Retinal pigment epithelial cell (primary cell): ENCODE measurements around the gene AMY2A.
"Not testable (repeated sequence)": the region's sequence is repeated elsewhere in the genome, so short reads cannot be mapped to it uniquely, and the experiment has no call there.

Experiments used
- DNase-seq: peaks from one replicate; pipeline ENCODE4 v3.0.0-alpha.2; 2010; ENCODE audit warnings: low read depth
- H3K4me3 ChIP-seq: 2 replicates; pipeline ENCODE4 v1.5.1; 2011; ENCODE audit warnings: mild to moderate bottlenecking, low read length, control low read depth, moderate library complexity
- TF ChIP-seq, protein P1 (sequence below): conservative IDR thresholded peaks from 2 replicates; pipeline ENCODE4 v1.5.1; 2011; ENCODE audit warnings: low read depth, low read length, control low read depth, inconsistent platforms

Gene AMY2A

DNA sequence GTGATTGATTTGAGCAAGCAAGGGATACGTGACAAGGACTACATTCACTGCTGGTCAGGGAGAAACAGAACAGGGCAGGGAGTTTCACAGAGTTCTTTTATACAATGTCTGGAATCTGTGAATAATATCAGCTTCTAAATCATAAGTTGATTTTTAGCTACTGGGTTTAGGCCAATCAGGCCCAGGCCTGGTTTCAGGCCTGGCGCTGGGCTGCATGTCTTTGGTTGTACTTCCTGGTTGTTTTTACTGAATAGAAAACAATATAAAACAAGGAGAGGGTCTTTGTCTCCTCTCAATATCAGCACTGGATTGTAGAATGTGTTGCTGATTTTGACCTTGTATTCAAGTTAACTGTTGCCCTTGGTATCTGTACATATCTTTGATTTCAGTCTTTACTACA lies 865 bp upstream of the AMY2A start:
- DNase-seq, result no peak
- TF ChIP-seq, protein P1, sequence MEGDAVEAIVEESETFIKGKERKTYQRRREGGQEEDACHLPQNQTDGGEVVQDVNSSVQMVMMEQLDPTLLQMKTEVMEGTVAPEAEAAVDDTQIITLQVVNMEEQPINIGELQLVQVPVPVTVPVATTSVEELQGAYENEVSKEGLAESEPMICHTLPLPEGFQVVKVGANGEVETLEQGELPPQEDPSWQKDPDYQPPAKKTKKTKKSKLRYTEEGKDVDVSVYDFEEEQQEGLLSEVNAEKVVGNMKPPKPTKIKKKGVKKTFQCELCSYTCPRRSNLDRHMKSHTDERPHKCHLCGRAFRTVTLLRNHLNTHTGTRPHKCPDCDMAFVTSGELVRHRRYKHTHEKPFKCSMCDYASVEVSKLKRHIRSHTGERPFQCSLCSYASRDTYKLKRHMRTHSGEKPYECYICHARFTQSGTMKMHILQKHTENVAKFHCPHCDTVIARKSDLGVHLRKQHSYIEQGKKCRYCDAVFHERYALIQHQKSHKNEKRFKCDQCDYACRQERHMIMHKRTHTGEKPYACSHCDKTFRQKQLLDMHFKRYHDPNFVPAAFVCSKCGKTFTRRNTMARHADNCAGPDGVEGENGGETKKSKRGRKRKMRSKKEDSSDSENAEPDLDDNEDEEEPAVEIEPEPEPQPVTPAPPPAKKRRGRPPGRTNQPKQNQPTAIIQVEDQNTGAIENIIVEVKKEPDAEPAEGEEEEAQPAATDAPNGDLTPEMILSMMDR, result no peak
- no peak overlapping the region for H3K4me3 ChIP-seq

DNA sequence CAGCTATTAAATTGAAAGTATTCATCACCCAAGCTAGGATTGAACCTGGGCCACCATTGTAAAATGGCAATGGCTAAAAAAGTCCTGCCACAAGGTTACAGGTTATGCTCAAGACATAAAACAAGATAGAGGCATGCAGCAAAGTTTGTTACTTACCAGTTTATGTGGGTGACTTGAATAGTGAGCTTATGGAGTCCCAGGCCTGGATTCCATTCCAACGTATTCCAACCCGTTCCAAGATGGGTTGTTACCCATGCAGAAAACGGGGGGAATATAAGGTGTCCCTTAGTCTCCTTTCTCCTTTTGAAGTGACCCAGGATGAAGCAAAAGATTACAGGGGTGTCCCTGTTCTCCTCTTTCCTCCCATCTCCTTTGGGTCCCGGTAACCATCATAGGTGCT lies 10.2 kb downstream of the AMY2A start:
- DNase-seq, result not testable (repeated sequence)

DNA sequence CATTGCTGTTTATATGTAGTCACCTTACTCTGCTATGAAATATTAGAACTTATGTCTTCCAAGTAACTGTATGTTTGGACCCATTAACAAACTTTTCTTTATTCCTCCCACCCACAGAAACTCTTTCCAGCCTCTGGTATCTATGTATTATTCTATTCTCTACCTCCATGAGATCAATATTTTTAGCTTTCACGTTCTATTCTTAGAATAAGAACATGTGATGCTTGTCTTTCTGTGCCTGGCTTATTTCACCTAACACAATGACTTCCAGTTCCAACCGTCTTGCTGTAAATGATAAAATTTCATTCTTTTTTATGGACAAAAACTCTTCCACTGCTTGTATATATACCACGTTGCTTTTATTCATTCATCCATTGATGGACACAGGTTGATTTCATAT lies 24.0 kb downstream of the AMY2A start:
- not testable (repeated sequence) for H3K4me3 ChIP-seq, DNase-seq

More for the DNA sequence above, 10.2 kb downstream of the AMY2A start:
- not testable (repeated sequence) for H3K4me3 ChIP-seq

DNA sequence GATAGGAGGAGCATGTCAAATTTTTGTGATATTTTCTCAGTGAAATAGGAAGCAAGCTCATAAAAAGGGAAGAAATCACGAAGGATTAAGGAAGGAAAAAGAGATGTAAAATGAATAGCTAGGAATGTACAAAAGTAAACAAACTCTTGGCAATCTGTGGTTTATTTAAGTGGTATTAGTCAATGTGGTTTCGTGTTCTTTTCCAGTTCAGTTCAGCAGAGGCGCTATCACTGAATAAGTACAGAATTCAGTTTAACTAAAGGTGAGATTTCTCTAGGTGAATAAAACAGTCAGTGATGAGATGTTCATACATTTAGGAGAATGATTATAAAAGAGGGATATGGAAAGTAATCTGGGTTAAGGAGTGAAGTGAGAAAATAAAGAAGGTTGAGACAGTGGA lies 26.7 kb downstream of the AMY2A start:
- DNase-seq, H3K4me3 ChIP-seq: not testable (repeated sequence)

DNA sequence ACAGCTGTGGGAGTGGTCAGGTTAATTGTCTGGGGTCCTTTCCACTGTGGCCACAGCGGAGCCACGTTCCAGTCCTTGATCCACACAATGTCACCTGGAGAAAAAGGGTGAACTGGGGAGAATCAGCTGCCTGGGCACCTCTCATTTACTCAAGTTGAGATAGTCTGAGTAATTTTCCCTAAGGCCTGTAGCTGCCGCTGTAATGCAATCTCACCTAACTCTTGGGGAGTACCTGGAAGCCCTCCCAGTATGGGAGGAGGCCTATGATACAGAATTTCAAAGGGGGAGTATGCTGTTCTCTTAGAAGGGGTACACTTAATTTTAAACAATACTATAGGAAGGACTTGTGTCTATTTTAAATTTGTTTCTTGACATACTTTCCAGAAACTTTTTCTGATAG lies 33.1 kb downstream of the AMY2A start:
- H3K4me3 ChIP-seq, DNase-seq: not testable (repeated sequence)

DNA sequence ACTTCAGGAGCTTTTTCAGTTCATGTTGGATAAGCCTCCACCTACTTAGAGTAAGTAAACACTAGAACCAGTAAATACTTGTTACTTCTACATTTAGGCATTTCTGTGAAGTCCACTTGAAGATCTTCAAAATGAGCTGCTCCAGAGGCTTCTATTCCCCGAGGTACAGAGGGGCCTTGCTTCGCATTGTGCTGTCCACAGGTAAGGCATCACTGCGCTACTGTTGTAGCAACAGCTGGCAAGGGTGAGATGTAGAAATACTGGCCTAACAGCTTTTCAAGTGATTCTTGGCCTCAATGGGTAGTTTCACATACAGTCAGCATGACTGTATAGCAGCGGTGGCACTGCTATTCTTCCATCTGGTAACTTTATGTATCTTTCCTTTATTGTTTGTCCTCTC lies 33.7 kb downstream of the AMY2A start:
- H3K4me3 ChIP-seq, DNase-seq: not testable (repeated sequence)

DNA sequence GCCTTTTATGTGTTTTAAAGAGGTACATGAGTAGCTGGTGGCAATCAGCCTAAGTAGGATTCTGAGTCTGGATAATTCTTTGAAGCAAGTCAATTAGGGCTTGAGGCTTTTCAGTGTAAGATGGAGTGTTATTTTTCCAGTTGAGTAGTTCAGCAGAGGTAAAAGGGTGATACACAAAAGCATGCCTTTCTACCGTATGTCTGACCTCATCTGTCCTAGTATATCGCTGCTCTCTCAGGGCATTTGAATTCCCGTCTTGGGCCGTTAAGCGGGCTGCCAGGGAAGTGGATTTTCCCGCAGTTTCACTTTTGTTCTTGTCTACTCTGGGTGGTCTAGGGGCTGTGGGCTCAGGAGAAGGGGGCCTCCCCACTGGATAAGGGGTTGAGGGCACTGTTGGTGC lies 36.9 kb downstream of the AMY2A start:
- not testable (repeated sequence) for DNase-seq, H3K4me3 ChIP-seq

DNA sequence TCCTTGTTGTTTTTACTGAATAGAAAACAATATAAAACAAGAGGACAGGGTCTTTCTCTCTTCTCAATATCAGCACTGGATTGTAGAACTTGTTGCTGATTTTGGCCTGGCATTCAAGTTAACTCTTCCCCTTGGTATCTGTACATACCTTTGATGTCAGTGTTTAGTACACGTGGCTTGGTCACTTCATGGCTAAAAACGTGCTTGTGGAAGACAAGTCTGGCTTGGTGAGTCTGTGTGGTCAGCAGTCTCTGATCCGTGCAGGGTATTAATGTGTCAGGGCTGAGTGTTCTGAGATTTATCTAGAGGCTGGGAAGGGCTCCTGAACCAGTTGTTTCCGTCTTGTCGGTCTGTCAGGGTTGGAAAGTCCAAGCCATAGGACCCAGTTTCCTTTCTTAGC lies 38.2 kb downstream of the AMY2A start, which contains the start of gene AMY1A:
Gene AMY1A, plus strand, starts transcription at position 301 of the 400 bp plus-strand sequence. CDS start 571 bp downstream, outside the sequence.
- not testable (repeated sequence) for DNase-seq, H3K4me3 ChIP-seq
